Adrenal gland (tissue), 5 donors: ENCODE measurements around the gene SCN2A.

ENCODE experiments used
- CTCF ChIP-seq, 6 experiments: fragments of 450-650 bp in 4 of 6; fragments of 200-600 bp in 2 of 6; sonication (generic) in 1 of 6; IDR thresholded peaks; 1 replicate in 5 of 6; 2 replicates in 1 of 6; pipeline versions ENCODE4 v1.5.1 to v1.8.0; 2016 to 2021; ENCODE audit warnings: antibody characterized with exemption in 6 of 6, mild to moderate bottlenecking in 2 of 6, moderate library complexity in 1 of 6
- POLR2A ChIP-seq, 2 donors: fragments of 450-650 bp; IDR thresholded peaks; one replicate each; pipeline ENCODE4 v1.6.1; 2017; ENCODE audit warnings: antibody characterized with exemption in 2 of 2, mild to moderate bottlenecking in 2 of 2, moderate library complexity in 1 of 2
- donor health status: DM: no; HTN: no; CAD: no.

GRCh38 chr2:165281387-165281786, 42.2 kb downstream of the SCN2A start:
- TF ChIP-seq CTCF (IDR thresholded peaks at IDR 0.05) (no peak), POLR2A (IDR thresholded peaks at IDR 0.05) (no peak)
